ENCODE measurements around the gene EXT2. TPM values are rescaled to one million over a fixed set of nuclear protein-coding genes. Genes with fewer than 3 reads are reported as not detected.

Gene EXT2
- total RNA-seq, 1 experiment from 2014 or later: 39.1 TPM

DNA sequence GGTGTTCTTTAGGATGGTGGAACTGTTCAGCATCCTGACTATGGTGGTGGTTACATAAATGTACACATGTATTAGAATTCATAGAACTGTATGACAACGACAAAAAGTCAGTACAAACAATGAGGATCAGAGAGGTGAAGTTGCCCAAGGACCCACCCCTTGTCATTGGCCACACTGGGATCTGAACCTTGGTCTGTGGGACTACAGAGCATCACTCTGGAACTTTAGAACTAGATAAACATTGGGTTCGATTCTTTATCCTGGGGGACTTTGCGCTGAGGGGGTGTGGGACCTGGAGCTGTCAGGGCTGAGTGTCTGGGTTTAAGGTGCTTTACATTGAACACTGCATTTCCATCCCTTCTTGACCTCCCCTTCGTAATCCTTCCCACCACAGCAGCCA is 12.8 kb upstream of the EXT2 start (continued):
- TF ChIP-seq, protein P1, sequence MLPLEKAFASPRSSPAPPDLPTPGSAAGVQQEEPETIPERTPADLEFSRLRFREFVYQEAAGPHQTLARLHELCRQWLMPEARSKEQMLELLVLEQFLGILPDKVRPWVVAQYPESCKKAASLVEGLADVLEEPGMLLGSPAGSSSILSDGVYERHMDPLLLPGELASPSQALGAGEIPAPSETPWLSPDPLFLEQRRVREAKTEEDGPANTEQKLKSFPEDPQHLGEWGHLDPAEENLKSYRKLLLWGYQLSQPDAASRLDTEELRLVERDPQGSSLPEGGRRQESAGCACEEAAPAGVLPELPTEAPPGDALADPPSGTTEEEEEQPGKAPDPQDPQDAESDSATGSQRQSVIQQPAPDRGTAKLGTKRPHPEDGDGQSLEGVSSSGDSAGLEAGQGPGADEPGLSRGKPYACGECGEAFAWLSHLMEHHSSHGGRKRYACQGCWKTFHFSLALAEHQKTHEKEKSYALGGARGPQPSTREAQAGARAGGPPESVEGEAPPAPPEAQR (CRISPR knock-in tag; IDR thresholded peaks at IDR 0.05): no peak
- TF ChIP-seq TP53 (CRISPR knock-in tag; IDR thresholded peaks at IDR 0.05): no peak
- TF ChIP-seq FOXP1 (CRISPR knock-in tag; IDR thresholded peaks at IDR 0.05; ENCODE audit: borderline replicate concordance): no peak

DNA sequence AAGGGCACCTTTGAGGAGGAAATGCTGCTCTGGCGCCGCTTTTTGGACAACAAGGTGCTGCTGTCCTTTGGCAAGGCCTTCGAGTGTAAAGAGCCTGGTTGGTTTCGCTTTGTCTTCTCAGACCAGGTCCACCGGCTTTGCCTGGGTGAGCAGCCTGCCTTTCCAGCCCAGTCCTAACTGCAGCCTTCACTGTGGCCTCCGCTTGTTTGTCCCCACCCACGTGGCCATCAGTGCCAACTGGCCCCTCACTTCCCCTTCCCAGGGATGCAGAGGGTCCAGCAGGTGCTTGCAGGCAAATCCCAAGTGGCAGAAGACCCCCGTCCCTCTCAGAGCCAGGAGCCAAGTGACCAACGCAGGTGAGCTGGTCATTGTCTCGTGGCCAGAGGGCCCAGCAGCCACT is 12.0 kb upstream of the EXT2 start:
- no peak for ATAC-seq

DNA sequence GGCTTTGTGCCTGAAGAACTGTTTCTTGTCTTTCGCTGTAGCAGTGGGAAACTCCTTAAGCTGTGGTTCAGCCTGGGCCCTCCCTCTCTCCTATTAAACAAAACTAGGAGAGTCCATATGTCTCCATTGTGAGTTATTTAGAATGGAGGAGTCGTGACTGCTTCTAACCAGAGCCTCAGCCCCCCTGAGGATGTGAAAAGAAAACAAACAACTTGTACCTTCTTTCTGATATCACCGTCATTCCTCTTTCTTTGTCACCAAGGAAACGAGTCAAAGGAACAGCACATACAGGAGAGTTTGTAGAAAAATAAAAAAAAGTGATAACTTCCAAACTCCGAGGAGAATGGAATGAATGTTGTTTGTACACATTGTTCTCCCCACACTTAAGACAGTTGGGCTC is 11.6 kb upstream of the EXT2 start:
- Mint-ChIP-seq H3K4me1 (no peaks in the 10 kb centered on the region), H3K27ac (no peak overlapping the region), H3K9me3 (peaks cover 26% of the 10 kb centered on the region), H3K4me3 (no peak overlapping the region), H3K27me3 (ENCODE audit: low read depth) (peaks cover 6% of the 10 kb centered on the region), H3K36me3 (peaks cover 12% of the 10 kb centered on the region)
- no peak for ATAC-seq
- TF ChIP-seq PRRX2 (CRISPR knock-in tag; IDR thresholded peaks at IDR 0.05) (no peak), GTF2I (CRISPR knock-in tag; conservative IDR thresholded peaks at IDR 0.05) (no peak), ZNF121 (CRISPR knock-in tag; IDR thresholded peaks at IDR 0.05) (no peak)
- CTCF ChIA-PET: interaction anchor here (0.9 to 1.9 kb wide), 4 partner anchors 11 to 139 kb away, joined by 3 to 14 read pairs (median 4); partner anchors contain the start of genes ACCS and EXT2
- POLR2A ChIA-PET: no interaction called here
- DNase-seq (ENCODE audit: low spot score): no peak

More for the DNA sequence above, 12.0 kb upstream of the EXT2 start:
- no peaks in the 10 kb centered on the region for H3K4me1 Mint-ChIP-seq
- TF ChIP-seq JAZF1 (CRISPR knock-in tag; IDR thresholded peaks at IDR 0.05) (no peak), GTF2I (CRISPR knock-in tag; conservative IDR thresholded peaks at IDR 0.05) (no peak), NR1H2 (CRISPR knock-in tag; IDR thresholded peaks at IDR 0.05) (no peak), SP1 (CRISPR knock-in tag; conservative IDR thresholded peaks at IDR 0.05) (no peak), TEAD4 (CRISPR knock-in tag; IDR thresholded peaks at IDR 0.05) (no peak), GRHL2 (CRISPR knock-in tag; IDR thresholded peaks at IDR 0.05; ENCODE audit: insufficient replicate concordance, severe bottlenecking) (no peak)
- TF ChIP-seq, protein P2, sequence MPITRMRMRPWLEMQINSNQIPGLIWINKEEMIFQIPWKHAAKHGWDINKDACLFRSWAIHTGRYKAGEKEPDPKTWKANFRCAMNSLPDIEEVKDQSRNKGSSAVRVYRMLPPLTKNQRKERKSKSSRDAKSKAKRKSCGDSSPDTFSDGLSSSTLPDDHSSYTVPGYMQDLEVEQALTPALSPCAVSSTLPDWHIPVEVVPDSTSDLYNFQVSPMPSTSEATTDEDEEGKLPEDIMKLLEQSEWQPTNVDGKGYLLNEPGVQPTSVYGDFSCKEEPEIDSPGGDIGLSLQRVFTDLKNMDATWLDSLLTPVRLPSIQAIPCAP (CRISPR knock-in tag; IDR thresholded peaks at IDR 0.05): no peak
- CTCF ChIA-PET: interaction anchor here (0.9 kb wide), 1 partner anchor 11 kb away, joined by 3 read pairs; no protein-coding TSS in a partner anchor
- no peak overlapping the region for H3K4me3 Mint-ChIP-seq
- peaks cover 21% of the 10 kb centered on the region for H3K9me3 Mint-ChIP-seq
- no peak for DNase-seq (ENCODE audit: low spot score)
- H3K36me3 Mint-ChIP-seq: peaks cover 7% of the 10 kb centered on the region
- 0 out of 2 replicates have a peak, but pooled peaks cover 2% of the 10 kb centered on the region for H3K27me3 Mint-ChIP-seq (ENCODE audit: low read depth)
- no peak overlapping the region for H3K27ac Mint-ChIP-seq
- POLR2A ChIA-PET: no interaction called here

DNA sequence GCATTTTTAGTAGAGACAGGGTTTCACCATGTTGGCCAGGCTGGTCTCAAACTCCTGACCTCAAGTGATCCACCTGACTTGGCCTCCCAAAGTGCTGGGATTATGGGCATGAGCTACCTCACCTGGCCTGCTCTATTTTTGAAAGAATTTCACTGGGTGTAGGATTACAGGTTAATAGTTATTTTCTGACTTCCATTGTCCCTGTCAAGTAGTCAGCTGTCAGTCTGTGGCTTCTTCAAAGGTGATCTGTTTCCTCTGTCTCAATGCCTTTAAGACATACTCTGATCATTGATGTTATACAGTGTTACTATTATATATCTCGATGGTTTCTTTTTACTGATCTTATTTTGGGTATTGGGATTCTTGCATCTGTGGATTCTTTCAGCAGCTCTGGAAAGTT is 10.1 kb upstream of the EXT2 start:
- POLR2A ChIA-PET: no interaction called here
- peaks cover 15% of the 10 kb centered on the region for H3K27me3 Mint-ChIP-seq (ENCODE audit: low read depth)
- no peaks in the 10 kb centered on the region for H3K4me1 Mint-ChIP-seq
- H3K4me3 Mint-ChIP-seq: no peak overlapping the region
- ATAC-seq (no peak), DNase-seq (ENCODE audit: low spot score) (no peak)
- H3K36me3 Mint-ChIP-seq: peaks cover 21% of the 10 kb centered on the region
- CTCF ChIA-PET: interaction anchor here (1.5 to 1.9 kb wide), 2 partner anchors 9 to 19 kb away, joined by 4 to 14 read pairs; partner anchors contain the start of genes ACCS and EXT2
- peaks cover 40% of the 10 kb centered on the region for H3K9me3 Mint-ChIP-seq
- H3K27ac Mint-ChIP-seq: no peak overlapping the region
- TF ChIP-seq ZNF317 (CRISPR knock-in tag; IDR thresholded peaks at IDR 0.05; ENCODE audit: borderline replicate concordance, low read depth): peak; percentile 85
- no peak for TF ChIP-seq ESRRA (CRISPR knock-in tag; IDR thresholded peaks at IDR 0.05; ENCODE audit: borderline replicate concordance)

DNA sequence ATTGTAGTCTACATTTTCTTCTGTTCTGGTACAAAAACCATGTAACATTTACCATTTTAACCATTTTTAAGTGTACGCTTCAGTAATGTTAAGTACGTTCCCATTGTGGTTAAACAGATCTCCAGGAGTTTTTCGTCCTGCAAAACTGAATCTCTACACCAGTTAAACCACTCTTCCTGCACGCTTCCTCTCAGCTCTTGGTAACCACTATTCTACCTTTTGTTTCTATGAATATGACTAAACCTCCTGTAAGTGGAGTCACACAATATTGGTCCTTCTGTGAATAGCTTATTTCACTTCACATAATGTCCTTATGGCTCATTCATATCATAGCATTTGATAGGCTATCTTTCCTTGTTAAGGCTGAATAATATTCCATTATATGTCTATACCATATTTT is 7.1 kb upstream of the EXT2 start:
- no peak for ATAC-seq
- Mint-ChIP-seq H3K4me3 (no peak overlapping the region), H3K27ac (no peak overlapping the region), H3K4me1 (no peaks in the 10 kb centered on the region), H3K27me3 (ENCODE audit: low read depth) (peaks cover 18% of the 10 kb centered on the region), H3K9me3 (peaks cover 40% of the 10 kb centered on the region), H3K36me3 (peaks cover 21% of the 10 kb centered on the region)
- ChIA-PET CTCF (interaction anchor here (1.7 kb wide), 1 partner anchor 16 kb away, joined by 5 read pairs; no protein-coding TSS in a partner anchor), POLR2A (no interaction called here)
- no peak for DNase-seq (ENCODE audit: low spot score)
- no peak for TF ChIP-seq MXD4 (CRISPR knock-in tag; IDR thresholded peaks at IDR 0.05; ENCODE audit: borderline replicate concordance)
- TF ChIP-seq, protein P3, sequence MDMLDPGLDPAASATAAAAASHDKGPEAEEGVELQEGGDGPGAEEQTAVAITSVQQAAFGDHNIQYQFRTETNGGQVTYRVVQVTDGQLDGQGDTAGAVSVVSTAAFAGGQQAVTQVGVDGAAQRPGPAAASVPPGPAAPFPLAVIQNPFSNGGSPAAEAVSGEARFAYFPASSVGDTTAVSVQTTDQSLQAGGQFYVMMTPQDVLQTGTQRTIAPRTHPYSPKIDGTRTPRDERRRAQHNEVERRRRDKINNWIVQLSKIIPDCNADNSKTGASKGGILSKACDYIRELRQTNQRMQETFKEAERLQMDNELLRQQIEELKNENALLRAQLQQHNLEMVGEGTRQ (CRISPR knock-in tag; IDR thresholded peaks at IDR 0.05): no peak
- TF ChIP-seq GTF2I (CRISPR knock-in tag; conservative IDR thresholded peaks at IDR 0.05): no peak
- TF ChIP-seq, protein P4, sequence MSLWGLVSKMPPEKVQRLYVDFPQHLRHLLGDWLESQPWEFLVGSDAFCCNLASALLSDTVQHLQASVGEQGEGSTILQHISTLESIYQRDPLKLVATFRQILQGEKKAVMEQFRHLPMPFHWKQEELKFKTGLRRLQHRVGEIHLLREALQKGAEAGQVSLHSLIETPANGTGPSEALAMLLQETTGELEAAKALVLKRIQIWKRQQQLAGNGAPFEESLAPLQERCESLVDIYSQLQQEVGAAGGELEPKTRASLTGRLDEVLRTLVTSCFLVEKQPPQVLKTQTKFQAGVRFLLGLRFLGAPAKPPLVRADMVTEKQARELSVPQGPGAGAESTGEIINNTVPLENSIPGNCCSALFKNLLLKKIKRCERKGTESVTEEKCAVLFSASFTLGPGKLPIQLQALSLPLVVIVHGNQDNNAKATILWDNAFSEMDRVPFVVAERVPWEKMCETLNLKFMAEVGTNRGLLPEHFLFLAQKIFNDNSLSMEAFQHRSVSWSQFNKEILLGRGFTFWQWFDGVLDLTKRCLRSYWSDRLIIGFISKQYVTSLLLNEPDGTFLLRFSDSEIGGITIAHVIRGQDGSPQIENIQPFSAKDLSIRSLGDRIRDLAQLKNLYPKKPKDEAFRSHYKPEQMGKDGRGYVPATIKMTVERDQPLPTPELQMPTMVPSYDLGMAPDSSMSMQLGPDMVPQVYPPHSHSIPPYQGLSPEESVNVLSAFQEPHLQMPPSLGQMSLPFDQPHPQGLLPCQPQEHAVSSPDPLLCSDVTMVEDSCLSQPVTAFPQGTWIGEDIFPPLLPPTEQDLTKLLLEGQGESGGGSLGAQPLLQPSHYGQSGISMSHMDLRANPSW (CRISPR knock-in tag; conservative IDR thresholded peaks at IDR 0.05; ENCODE audit: low read depth): no peak
- no peak for TF ChIP-seq NR1H2 (CRISPR knock-in tag; IDR thresholded peaks at IDR 0.05)

All from WTC11 (cell line).